Keratinocyte (primary cell): ENCODE results near the gene PLAAT4. TPM values are rescaled to one million over a fixed set of nuclear protein-coding genes. Genes with fewer than 3 reads are reported as not detected.

ENCODE experiments used
- DNase-seq: peaks from one replicate; pipeline ENCODE4 v3.0.0-alpha.2; 2011; ENCODE audit warnings: low read depth, missing footprints, low spot score
- FAIRE-seq: peaks from 2 replicates; lab custom pipeline; 2011; peaks lifted over from hg19 to GRCh38; lab: Jason Lieb, UNC
- H2AFZ ChIP-seq: 2 replicates; pipeline ENCODE4 v1.6.0; 2012; ENCODE audit warnings: low read length, control low read depth, inconsistent platforms; ENCODE audit not compliant: control insufficient read depth
- H3K27ac ChIP-seq: 2 replicates; pipeline ENCODE4 v1.5.1; 2011; ENCODE audit warnings: low read length; ENCODE audit not compliant: control insufficient read depth, insufficient read depth
- H3K27me3 ChIP-seq: 3 replicates; pipeline ENCODE4 v1.6.0; 2011; ENCODE audit warnings: low read length; ENCODE audit not compliant: control insufficient read depth, insufficient read depth; ENCODE audit errors: extremely low read depth
- H3K36me3 ChIP-seq, 2 experiments: 2 replicates in 1 of 2; 3 replicates in 1 of 2; pipeline ENCODE4 v1.5.1; 2011; ENCODE audit warnings: low read length in 2 of 2, mild to moderate bottlenecking in 1 of 2; ENCODE audit not compliant: control insufficient read depth in 2 of 2, insufficient read depth in 2 of 2; ENCODE audit errors: extremely low read depth in 1 of 2
- H3K4me1 ChIP-seq: 3 replicates; pipeline ENCODE4 v1.5.1; 2011; ENCODE audit warnings: low read length; ENCODE audit not compliant: control insufficient read depth, insufficient read depth; ENCODE audit errors: extremely low read depth
- H3K4me2 ChIP-seq: 3 replicates; pipeline ENCODE4 v1.6.0; 2011; ENCODE audit warnings: low read depth, low read length; ENCODE audit not compliant: control insufficient read depth, insufficient read depth; ENCODE audit errors: extremely low read depth
- H3K4me3 ChIP-seq, 3 experiments: fragments of 200-600 bp in 1 of 3; sonication (generic) in 1 of 3; 2 replicates in 2 of 3; 3 replicates in 1 of 3; pipeline ENCODE4 v1.5.1; 2011 to 2016; ENCODE audit warnings: low read length in 3 of 3, mild to moderate bottlenecking in 3 of 3, control low read depth in 2 of 3, inconsistent platforms in 1 of 3, low read depth in 1 of 3, mixed read lengths in 1 of 3, mixed run types in 1 of 3, moderate library complexity in 1 of 3; ENCODE audit not compliant: control insufficient read depth in 2 of 3, insufficient read depth in 2 of 3; ENCODE audit errors: extremely low read depth in 1 of 3
- H3K79me2 ChIP-seq: 2 replicates; pipeline ENCODE4 v1.6.0; 2012; ENCODE audit warnings: low read length; ENCODE audit not compliant: control insufficient read depth, insufficient read depth
- H3K9ac ChIP-seq: 3 replicates; pipeline ENCODE4 v1.6.0; 2011; ENCODE audit warnings: low read length; ENCODE audit not compliant: control insufficient read depth, insufficient read depth; ENCODE audit errors: extremely low read depth
- H3K9me1 ChIP-seq: 3 replicates; pipeline ENCODE4 v1.6.0; 2011; ENCODE audit warnings: low read length; ENCODE audit not compliant: control insufficient read depth, insufficient read depth; ENCODE audit errors: extremely low read depth
- H3K9me3 ChIP-seq: 2 replicates; pipeline ENCODE4 v1.5.1; 2012; ENCODE audit warnings: low read depth, low read length; ENCODE audit not compliant: control insufficient read depth
- H4K20me1 ChIP-seq: 3 replicates; pipeline ENCODE4 v1.6.0; 2011; ENCODE audit warnings: low read length; ENCODE audit not compliant: control insufficient read depth, insufficient read depth; ENCODE audit errors: extremely low read depth
- EZH2 ChIP-seq: IDR thresholded peaks from one replicate; pipeline ENCODE4 v1.6.1; 2012; ENCODE audit warnings: inconsistent platforms, mild to moderate bottlenecking, low read length, moderate library complexity
- dilution Hi-C: fragments of 300-500 bp; cut with MboI; formaldehyde crosslinking; loops from one replicate; pipeline ENCODE4 v1.7.0; 2020; ENCODE audit warnings: low sequenced_read_pairs; ENCODE audit not compliant: extremely low pct_ligation_motif_present
- polyA plus RNA-seq, 5 experiments: library from polyadenylated mRNA; depleted of rRNA in 3 of 5; stranded (reverse) in 3 of 5; stranded (forward) in 1 of 5; unstranded in 1 of 5; fragments of >200 nt; gene quantifications; 1 replicate in 1 of 5; 2 replicates in 3 of 5; 3 replicates in 1 of 5; pipeline versions ENCODE4 v1.2.1 to v1.2.3, GENCODE V29; 2011 to 2012; ENCODE audit warnings: missing spikeins in 2 of 5, low read depth in 1 of 5, low replicate concordance in 1 of 5
- TF ChIP-seq, protein P1 (sequence below), 3 experiments: IDR thresholded peaks in 1 of 3; conservative IDR thresholded peaks in 1 of 3; optimal IDR thresholded peaks in 1 of 3; 2 replicates in 2 of 3; 3 replicates in 1 of 3; pipeline versions ENCODE3 to v1.5.1; 2011; ENCODE audit warnings: low read length in 3 of 3, mild to moderate bottlenecking in 3 of 3, moderate library complexity in 2 of 3, control low read depth in 1 of 3, inconsistent platforms in 1 of 3; ENCODE audit not compliant: insufficient read depth in 2 of 3; ENCODE audit errors: extremely low read depth in 1 of 3

The PLAAT4 gene
- polyA plus RNA-seq, 1 donor (not counting 4 experiments of a cell fraction or from before 2014, with no cell fraction given): 2.0 TPM

GRCh38 chr11:63506876-63507275 is 29.7 kb upstream of the PLAAT4 start:
- H3K27ac ChIP-seq: no peak overlapping the region
- DNase-seq (no peak), FAIRE-seq (no peak)
- no peaks in the 10 kb centered on the region for H3K36me3 ChIP-seq
- H3K27me3 ChIP-seq: no peaks in the 10 kb centered on the region
- H3K79me2 ChIP-seq: no peaks in the 10 kb centered on the region
- H3K4me1 ChIP-seq: no peaks in the 10 kb centered on the region
- H3K9ac ChIP-seq: no peak overlapping the region
- H3K4me3 ChIP-seq: no peak overlapping the region
- H3K9me1 ChIP-seq: no peaks in the 10 kb centered on the region
- dilution Hi-C loops: no loop called here
- H2AFZ ChIP-seq: no peak overlapping the region
- no peaks in the 10 kb centered on the region for H3K9me3 ChIP-seq
- TF ChIP-seq, protein P1, sequence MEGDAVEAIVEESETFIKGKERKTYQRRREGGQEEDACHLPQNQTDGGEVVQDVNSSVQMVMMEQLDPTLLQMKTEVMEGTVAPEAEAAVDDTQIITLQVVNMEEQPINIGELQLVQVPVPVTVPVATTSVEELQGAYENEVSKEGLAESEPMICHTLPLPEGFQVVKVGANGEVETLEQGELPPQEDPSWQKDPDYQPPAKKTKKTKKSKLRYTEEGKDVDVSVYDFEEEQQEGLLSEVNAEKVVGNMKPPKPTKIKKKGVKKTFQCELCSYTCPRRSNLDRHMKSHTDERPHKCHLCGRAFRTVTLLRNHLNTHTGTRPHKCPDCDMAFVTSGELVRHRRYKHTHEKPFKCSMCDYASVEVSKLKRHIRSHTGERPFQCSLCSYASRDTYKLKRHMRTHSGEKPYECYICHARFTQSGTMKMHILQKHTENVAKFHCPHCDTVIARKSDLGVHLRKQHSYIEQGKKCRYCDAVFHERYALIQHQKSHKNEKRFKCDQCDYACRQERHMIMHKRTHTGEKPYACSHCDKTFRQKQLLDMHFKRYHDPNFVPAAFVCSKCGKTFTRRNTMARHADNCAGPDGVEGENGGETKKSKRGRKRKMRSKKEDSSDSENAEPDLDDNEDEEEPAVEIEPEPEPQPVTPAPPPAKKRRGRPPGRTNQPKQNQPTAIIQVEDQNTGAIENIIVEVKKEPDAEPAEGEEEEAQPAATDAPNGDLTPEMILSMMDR (optimal IDR thresholded peaks at IDR 0.05 in 1 of 3, IDR thresholded peaks at IDR 0.05 in 1 of 3, conservative IDR thresholded peaks at IDR 0.05 in 1 of 3; ENCODE audit: extremely low read depth in 1 of 3, insufficient read depth in 2 of 3, low read length in 3 of 3): no peak
- TF ChIP-seq EZH2: no peak
- no peaks in the 10 kb centered on the region for H4K20me1 ChIP-seq
- no peak overlapping the region for H3K4me2 ChIP-seq

DNA sequence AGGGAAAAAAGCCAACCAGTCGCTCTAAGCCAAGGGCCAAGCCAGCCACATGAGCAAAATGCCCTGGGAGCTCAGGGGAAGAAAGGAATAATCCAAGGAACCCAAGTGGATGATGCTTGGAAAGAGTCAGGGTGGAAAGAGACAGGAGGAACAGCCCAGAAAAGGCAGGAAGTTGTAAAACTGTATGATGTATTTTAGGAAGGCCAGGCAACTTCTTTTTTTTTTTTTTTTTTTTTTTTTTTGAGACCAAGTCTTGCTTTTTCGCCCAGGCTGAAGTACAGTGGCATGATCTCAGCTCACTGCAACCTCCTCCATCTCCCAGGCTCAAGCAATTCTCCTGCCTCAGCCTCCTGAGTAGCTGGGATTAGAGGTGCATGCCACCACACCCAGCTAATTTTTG is 29.1 kb upstream of the PLAAT4 start:
- Histone ChIP-seq H3K27ac (no peak overlapping the region), H2AFZ (no peak overlapping the region), H3K27me3 (no peaks in the 10 kb centered on the region), H3K79me2 (no peaks in the 10 kb centered on the region), H3K4me1 (no peaks in the 10 kb centered on the region), H3K9me1 (no peaks in the 10 kb centered on the region), H3K9me3 (no peaks in the 10 kb centered on the region), H3K4me2 (no peak overlapping the region), H3K36me3 (no peaks in the 10 kb centered on the region), H4K20me1 (no peaks in the 10 kb centered on the region), H3K9ac (no peak overlapping the region), H3K4me3 (no peak overlapping the region)
- no peak for TF ChIP-seq EZH2
- TF ChIP-seq, protein P1 (optimal IDR thresholded peaks at IDR 0.05 in 1 of 3, IDR thresholded peaks at IDR 0.05 in 1 of 3, conservative IDR thresholded peaks at IDR 0.05 in 1 of 3; ENCODE audit: extremely low read depth in 1 of 3, insufficient read depth in 2 of 3, low read length in 3 of 3): no peak
- FAIRE-seq (no peak), DNase-seq (no peak)
- dilution Hi-C loops: no loop called here
